Measurements from ENCODE around the gene ABCG1.

Gene ABCG1

DNA sequence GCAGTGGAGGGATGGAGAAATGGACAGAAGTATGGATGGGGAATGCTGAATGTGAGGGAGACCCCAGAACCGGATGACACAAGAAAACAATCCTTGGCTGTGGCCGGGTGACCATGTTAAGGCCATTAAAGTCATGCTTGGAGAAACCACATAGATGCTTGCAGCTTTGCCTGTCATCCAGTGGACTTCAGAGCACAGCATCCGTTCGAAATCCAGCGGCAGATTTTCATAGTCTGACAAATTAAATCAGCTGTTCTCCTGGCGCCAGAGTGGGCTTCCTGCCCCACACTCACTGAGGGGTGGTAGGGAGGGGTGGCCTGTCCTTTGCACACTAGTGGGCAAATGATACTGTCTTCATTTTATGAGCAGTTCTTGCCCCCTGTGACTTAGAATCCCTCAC, 35.1 kb downstream of the ABCG1 start:
- DNase-seq = no peak

DNA sequence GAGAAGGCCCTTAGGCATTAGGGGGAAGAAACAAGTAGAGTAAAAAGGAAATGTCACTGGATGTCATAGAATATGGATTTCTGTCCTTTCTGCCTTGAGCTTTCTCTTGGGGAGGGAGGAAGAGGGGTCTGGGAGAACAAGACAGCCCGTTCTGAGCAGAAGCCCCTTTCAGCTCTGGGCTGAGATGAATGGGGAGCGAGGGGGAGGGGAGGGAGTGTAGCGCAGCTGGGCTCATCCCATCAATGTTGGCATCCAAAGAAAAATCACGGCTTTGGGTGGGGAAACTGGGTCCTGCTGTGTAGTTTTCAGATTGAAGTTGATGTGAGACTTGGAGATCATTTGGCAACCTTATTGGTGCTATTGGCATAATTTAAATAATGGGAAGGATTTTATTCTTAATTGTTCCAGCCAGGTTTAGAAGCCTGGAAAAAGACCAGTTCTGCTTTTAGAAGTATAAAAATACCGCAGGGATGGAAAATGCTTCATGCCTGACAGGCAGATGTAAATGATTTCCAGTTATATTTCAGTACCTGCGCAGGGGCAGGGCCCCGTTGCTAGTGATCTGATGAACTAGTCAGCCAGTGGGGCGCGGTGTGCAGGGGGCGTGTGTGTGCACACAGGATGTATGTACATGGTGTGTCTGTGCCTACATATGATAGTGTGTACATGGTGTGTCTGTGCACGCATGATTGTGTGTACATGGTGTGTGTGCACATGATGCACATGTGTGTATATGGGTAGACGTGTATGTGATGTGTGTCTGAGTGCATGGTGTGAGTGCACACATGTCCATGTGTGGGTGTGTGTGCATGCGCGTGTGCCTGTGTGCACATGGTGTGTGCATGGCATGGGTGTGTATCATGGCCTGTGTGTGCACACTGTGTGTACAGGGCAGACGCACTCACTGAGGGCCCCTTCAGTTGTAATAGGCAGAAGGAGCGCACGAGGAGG, 36.0 kb downstream of the ABCG1 start:
- no peak for DNase-seq

DNA sequence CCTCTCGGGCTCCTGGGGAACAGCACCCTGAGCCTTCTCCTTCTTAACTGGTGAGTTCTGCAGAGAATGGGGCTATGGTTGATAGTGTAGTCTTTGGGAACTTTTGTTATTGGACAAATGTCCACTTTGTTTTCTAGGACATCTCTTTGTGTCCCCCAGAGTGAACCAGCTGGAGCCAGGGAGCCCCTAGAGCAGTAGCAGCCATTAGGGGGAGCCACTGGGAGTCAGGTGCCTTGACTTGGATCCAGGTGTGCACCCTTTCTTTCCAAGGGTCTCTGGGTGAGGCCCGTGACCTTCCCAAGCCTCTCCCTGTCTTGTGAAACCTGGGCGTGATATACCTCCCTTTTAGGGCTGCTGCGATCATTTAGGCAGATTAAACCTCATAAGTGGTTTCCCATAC, 36.9 kb downstream of the ABCG1 start:
- DNase-seq = no peak

DNA sequence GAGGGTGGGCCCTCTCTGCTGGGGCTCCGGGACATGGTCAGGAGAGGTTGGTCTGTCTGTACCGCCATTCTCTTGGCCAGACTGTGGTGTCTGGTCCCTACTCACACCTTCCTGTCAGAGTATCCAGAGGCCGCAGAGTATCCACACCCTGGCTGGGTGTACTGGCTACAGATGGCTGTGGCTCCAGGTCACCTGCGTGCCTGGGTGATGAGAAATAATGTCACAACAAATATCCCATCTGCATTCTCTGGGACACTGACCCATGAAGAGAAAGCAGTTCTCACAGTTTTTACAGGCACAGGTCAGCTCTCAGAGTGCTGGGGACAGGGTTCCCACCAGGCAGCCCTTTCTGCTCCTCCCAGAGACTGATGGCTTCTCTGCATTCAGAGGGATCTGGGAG, 37.4 kb downstream of the ABCG1 start:
- no peak for DNase-seq

DNA sequence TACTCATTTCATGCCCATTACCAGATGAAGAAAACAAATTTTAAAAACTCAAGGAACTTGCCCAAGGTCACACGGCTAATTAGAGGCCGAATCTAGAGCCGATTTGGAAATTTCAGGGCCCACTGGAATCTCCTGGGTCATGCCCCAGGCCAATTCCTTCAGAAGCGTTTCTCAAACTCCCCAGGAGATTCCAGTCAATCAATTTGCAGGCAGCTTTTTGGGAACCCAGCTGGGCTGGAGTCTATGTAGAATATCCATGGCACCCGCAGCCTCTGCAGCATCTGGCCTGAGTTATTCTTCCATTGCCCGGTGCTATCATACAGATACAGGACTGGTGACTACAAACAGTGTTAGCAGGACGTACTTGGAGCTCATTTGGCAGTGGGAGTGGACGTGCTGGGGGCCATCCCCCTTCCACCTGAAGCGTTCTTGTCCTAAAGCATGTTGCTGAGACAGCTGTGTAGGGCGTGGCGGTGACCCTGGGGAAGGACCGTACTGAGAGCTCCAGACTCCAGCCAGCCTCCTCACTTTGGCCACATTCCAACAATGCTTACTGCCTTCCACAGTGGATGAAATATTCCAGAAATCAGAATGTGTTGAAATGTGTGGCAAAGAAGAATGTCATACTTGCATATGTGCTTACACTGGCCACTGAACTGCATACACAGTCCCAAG, 38.3 kb downstream of the ABCG1 start:
- DNase-seq = no peak

DNA sequence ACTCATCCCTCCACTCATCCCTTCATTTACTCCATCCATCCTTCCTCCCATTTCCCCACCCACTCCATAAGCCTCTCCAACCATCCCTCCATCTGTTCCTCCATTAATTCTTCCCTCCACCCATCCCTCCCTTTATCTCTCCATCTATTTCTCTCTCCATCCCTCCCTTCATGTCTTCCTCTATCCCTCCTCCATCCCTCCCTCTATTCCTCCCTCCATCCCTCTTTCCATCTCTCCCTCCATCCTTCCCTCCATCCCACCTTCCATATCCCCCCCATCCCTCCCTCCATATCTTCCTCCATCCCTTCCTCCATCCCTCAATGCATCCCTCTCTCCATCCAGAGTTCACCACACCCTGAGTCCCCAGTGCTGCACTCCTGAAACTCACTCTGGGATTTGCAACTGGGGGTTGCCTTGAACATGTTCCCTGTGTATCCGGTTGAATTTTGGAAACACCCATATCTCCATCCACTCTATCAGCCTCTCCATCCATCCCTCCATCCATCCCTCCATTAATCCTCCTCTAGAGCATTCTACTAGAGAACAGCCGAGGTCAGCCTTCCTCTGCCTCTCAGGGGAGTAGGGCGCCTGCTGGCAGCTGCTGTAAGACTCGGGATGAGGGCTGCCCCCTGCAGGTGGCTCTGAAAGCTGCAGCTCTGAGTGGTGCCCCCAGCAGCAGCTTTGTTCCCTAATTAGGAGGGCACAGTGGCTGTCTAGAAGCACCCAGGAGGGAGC, 39.4 kb downstream of the ABCG1 start:
- peak; percentile 43 to 64 for DNase-seq

DNA sequence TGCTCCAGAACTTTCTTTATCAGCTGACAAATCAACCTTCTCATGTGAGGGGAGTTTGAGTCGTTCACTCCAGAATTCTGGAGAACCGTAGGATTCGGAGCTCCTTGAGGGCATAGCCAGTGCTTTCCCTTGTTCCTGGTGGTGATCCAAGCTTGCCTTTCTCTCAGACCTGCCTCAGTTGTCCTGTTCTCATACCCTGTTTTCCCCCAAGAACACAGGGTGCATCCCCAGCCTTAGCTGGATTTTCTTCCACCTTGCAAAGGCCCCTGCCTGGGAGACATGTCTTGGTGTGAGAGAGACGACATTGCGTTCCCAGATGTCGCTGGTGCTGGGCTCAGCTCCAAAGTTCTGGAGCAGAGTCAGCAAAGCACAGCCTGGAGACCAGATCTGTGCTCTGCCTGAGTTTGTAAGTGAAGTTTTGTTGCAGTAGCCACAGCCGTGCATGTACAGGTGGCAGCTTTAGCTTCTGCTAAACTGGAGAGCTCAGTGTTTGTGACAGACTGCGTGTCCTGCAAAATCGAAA, 40.0 kb downstream of the ABCG1 start:
- no peak for DNase-seq

DNA sequence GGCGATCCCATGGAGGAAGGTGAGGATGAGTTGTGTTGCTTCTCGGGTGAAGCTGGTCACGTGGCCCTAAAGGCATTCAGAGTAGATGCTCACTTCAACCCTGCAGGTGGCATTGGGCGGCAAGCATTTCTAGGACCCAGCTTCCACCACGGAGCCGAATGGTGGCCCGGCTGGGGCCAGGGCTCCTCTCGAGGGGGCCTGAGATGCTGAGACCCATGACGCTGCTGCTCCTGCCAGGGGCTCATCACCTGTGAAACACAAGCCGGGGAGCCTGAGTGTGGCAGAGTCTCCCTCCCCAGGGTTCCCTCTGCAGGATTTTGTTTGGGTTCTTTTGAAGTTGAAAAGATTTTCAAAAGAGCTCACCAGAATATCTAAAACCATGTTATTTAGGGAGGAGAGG, 41.2 kb downstream of the ABCG1 start:
- DNase-seq = no peak

DNA sequence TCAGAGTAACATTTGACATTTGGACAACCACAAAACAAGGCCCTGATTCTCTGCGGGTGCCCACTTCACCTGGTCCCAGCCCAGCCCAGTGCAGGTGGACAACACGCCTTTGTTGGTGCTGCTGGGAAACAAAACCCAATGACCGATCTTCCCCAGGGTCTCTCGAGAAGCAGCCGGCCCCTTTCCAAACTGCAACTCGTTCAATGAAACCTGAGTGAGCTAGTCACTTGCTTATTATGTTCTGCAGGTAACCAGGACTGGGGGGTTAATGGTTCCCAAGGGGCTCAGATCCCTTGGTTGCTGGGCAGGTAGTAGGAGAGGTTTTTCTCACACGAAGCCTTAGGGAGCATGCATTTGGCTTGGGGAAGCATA, 42.9 kb downstream of the ABCG1 start:
- no peak for DNase-seq

DNA sequence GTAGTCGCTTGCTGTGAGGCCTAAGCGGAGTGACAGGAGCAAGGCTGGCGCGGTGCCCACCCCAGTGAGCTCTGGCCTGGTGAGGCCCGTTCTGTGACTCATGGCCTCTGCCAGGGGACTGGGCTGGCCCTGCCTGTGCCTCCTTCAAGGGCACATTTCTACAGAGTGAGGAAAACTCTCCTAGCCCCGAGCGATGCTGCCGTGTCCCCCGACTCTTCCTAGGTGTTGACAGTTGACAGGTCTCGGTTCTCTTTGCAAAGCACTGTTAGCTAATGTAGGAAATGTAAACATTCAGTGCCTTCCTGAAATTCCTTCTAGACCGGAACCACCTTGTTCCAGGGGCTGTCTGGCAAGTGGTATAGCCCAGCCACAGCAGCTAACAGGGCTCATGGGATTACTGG, 43.9 kb downstream of the ABCG1 start:
- peak in 1 of 2 donors; percentile 61 for DNase-seq

DNA sequence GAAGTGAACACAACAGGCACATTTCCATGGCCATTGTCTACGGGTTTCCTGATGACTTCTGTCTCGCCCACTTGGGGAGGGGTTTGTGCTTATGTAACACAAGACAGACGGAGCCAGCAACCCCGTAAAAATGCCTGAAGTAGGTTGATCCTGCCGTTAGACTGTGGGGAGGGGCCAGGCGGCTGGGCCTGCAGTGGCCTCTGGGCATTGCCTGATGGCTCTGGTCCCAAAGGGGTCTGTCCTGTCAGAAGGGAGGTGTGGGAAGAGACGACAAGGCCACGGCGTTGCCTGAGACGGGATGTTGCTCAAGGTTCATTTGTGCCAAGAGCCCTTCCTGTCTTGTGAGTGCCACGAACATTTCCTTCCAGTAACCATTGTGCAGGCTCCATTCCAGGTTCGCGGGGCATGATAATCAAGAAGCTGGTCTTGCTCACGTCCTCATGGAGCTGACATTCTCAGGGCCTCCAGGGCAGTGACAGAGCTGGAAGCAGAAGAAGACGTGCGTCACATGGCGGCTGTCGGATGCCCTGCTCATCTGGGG, 44.7 kb downstream of the ABCG1 start:
- no peak for DNase-seq

DNA sequence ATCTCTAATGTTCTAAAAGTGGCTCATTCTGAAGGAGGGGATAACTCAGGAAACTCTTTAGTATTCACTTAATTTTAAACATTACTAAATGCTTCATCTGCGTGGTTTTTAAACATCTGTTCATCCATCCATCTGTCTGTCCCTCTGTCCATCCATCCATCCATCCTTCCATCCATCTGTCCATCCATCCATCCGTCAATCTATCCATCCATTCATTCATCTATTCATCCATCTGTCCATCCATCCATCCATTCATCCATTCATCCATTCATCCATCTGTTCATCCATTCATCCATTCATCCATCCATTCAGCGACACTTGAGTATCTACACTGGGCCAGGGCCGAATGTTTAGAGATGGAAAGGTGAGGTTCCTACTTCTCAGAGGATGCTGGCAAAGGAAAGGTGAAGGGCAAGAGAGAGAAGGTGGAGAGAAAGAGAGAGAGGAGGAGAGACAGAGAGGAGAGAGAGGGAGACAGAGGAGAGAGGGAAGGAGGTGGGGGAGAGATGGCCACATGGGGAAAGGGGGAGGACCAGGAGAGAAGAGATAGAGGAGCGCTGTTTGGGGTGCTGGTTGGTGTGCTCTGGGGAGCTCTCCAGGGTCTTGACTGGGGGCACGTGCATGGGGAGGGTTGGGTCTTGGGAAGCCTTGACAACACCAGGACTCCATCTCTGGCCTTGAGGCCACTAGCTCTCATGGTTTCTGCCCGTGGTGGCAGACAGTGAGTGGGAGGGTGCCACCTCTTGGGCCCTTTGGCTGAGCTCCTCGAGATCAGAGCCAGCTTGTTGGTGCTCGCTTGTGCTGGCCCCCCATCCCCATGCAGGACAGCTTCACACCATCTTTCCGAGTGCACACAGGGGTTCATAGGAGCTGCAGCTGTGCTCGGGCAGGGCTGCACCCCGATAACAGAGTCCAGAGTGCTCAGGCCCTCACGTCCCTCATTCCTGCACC, 45.6 kb downstream of the ABCG1 start:
- DNase-seq = no peak

DNA sequence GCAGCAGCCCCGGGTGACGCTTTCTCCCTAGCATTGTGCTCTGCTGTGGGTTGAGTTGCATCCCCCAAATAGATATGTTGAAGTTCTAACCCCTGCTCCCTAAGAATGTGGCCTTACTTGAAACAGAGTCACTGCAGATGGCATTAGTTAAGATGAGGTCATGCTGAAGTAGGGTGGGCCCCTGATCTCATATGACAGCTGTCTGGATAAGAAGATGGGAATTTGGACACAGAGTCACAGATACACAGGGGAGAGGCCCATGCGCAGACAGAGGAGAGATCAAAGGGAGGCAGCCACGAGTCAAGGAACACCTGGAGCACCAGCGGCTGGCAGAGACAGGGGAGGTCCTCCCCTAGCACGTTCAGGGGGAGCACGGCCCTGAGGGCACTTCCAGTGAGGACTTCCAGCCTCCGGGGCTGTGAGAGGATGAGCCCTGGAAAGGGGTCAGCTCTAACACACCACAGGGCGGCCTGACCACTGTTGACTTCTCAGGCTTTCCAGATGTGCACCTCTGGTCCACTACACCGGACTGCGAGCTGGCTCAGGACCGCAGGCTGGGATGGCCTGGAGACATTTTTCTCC, 46.4 kb downstream of the ABCG1 start:
- DNase-seq = no peak

DNA sequence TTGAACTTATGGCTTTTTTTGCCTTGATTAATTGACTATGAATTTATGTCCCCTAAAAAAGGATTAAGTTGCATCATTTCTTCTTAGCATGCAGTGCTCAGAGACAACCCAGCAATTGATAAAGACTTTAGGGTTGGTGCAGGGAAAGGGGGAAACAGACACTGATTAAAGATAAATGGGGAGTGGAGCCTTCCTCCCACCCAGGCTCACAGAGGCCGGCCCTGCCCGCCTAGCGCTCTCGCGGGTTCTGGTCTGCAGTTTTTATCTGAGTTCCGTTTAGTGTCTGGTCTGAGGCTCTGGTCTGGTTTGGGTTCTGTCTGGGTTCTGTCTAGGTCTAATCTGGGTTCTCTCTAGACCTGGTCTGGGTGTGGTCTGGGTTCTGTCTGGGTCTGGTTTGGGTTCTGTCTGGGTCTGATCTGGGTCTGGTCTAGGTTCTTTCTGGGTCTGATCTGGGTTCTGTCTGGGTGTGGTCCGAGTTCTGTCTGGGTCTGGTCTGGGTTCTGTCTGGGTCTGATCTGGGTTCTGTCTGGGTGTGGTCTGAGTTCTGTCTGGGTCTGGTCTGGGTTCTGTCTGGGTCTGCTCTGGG, 48.1 kb downstream of the ABCG1 start:
- DNase-seq = no peak

DNA sequence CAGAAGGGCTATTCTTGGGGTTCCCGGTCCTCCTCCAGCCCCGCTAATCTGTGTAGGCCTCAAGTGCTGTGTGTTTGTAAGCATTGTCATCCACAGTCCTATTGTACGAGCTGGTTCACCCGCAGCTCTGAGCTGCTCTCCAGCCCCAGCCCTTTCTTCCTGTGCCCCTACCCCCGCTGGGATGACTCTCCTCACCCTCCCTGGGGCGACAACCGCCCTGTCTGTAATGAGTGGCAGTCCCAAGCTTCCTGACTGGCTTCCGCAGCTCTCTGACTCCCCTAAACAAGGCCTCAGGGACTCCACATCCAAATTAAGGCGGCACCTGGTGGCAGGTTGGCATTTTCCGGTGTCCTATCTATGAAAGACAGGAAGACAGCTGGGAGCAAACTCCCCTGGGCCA, 50.4 kb downstream of the ABCG1 start:
- DNase-seq = peak in 1 of 2 donors; percentile 88

DNA sequence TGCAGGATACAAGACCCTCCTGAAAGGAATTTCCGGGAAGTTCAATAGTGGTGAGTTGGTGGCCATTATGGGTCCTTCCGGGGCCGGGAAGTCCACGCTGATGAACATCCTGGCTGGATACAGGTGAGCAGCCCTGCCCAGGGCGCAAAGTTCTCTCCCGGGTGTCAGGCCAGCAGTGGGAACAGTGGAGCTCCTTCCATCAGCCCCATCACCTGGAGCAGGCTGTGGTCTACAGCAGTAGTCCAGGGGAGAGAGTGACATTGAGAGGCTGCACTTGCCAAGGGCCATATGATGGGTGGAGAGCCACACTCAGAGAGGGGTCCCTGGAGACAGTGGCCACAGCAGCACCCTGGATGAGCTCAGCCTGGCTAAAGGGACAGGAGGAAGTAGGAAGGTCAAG, 52.1 kb downstream of the ABCG1 start:
- no peak for DNase-seq

DNA sequence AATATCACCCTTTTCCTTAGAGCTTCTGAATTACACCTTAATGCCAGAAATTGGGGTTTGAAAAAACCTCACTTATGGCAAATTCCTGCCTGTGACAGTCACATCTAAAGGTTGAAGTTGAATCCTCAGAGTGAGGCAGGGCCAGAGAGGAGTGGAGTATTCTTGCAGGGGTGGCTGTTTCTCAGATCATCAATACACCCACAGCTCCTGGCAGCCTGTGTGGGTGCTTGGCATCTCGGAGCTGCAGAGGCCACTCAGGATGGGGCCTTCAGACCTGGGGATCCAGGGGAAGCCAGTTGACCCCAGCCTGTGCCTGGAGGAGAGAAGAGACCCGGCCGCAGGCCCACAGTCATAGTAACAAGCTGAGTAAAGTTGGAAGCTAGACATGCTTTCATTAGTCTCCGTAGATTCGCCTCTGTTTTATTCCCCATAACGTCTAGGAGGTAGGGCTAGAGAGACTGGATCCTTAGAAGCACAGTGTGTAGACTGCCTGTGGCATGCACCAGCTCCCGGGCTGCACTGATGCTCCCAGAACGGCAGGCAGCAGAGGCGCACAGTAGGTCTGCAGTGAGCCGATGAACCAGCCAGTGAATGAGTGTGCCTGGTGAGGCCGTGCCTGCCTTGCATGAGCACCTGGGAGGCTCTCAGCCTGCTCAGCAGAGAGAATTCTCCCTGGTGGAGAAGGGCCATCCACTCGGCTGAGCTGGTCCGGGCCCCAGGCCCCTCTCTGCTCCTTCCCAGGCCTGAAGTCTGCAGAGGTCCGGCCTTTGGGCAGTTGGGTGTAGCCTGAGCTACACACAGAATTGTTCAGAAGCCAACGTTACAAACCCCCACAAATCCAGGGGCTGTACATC, 53.4 kb downstream of the ABCG1 start:
- no peak for DNase-seq

DNA sequence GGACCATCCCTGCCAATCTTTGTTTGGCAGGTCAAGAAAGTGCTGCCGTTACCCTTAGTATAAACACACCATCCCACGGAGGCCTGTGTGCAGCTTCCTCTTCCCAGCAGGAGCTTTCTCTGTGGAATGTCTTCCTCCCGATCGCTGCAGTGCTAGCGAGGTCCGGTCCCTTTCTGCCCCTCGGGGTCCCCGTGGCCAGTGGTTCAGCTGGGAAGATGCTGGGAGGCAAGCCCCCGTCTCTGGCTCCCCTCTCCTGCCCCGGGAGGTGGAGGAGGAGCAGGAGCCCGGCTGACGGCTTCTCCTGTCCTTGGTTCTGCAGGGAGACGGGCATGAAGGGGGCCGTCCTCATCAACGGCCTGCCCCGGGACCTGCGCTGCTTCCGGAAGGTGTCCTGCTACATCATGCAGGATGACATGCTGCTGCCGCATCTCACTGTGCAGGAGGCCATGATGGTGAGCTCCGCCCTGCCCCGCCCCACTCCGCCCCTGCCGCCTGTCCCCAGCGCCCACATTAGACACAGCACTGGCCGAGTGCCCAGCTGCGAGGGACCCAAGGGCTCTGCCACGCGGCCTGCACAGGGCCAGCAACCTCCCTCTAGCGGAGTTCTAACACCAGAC, 54.2 kb downstream of the ABCG1 start:
- DNase-seq = no peak

DNA sequence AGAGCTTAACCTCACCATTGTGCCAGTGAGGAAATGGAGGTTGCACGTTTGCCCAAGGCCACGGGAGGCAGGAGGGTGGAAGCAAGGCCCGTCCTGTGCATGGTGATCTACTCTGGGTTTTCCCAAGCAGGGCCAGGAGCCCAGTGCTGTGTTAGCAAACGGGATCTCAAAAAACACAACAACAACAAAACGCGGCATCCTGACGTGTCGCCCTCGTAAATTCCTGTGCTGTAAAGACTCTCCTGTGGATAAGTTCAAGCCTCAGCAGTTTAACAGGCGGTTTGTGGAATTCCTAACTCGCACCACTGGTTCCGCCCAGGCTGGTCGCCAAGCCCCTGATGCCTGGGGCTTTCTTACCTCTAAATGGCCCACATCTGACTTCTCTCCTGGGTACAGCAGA, 57.1 kb downstream of the ABCG1 start:
- DNase-seq = no peak

Measured in bone marrow (tissue), 2 donors.